ENCODE data around the gene HABP2.

- TF ChIP-seq CTCF (conservative IDR thresholded peaks at IDR 0.05 in 1 of 2, IDR thresholded peaks at IDR 0.05 in 1 of 2; ENCODE audit: extremely low read depth in 1 of 2, insufficient read depth in 1 of 2, low read depth in 1 of 2, low read length in 2 of 2): no peak
- no peak for TF ChIP-seq EZH2 (IDR thresholded peaks at IDR 0.05; ENCODE audit: borderline replicate concordance, low read length)
Observed at GRCh38 chr10:113557424-113557862, 4.6 kb downstream of the HABP2 start.
